HL-60 (cell line): Measurements from ENCODE around the gene GTF2I.

Experiments
- SPI1 ChIP-seq: IDR thresholded peaks from 2 replicates; pipeline ENCODE4 v1.6.1; 2012; ENCODE audit warnings: low read depth, mild to moderate bottlenecking, borderline replicate concordance
- TF ChIP-seq, protein P1 (sequence below): IDR thresholded peaks from one replicate; pipeline ENCODE4 v1.5.1; 2011; ENCODE audit warnings: low read length, control low read depth, inconsistent platforms; ENCODE audit not compliant: insufficient read depth

DNA sequence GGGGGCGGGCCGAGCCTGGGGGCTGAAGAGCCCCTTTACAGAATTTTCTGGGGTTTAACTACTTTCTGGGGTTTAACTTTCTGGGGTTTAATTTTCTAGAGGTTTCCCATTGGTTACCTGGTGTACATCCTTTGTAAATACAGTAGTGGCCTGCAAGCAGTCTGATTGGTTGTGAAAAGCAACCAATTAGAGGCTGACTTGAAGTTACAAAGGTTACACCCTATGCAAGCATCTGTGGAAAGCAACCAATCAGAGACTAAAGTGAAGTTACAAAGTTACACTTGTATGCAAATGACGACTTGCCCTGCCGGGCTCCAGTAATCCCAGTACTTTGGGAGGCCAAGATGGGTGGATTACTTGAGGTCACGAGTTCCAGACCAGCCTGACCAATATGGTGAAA lies 27.4 kb downstream of the GTF2I start:
- TF ChIP-seq, protein P1, sequence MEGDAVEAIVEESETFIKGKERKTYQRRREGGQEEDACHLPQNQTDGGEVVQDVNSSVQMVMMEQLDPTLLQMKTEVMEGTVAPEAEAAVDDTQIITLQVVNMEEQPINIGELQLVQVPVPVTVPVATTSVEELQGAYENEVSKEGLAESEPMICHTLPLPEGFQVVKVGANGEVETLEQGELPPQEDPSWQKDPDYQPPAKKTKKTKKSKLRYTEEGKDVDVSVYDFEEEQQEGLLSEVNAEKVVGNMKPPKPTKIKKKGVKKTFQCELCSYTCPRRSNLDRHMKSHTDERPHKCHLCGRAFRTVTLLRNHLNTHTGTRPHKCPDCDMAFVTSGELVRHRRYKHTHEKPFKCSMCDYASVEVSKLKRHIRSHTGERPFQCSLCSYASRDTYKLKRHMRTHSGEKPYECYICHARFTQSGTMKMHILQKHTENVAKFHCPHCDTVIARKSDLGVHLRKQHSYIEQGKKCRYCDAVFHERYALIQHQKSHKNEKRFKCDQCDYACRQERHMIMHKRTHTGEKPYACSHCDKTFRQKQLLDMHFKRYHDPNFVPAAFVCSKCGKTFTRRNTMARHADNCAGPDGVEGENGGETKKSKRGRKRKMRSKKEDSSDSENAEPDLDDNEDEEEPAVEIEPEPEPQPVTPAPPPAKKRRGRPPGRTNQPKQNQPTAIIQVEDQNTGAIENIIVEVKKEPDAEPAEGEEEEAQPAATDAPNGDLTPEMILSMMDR = no peak
- TF ChIP-seq SPI1 = no peak
